ENCODE measurements around the gene VWA2.

The VWA2 gene

DNA sequence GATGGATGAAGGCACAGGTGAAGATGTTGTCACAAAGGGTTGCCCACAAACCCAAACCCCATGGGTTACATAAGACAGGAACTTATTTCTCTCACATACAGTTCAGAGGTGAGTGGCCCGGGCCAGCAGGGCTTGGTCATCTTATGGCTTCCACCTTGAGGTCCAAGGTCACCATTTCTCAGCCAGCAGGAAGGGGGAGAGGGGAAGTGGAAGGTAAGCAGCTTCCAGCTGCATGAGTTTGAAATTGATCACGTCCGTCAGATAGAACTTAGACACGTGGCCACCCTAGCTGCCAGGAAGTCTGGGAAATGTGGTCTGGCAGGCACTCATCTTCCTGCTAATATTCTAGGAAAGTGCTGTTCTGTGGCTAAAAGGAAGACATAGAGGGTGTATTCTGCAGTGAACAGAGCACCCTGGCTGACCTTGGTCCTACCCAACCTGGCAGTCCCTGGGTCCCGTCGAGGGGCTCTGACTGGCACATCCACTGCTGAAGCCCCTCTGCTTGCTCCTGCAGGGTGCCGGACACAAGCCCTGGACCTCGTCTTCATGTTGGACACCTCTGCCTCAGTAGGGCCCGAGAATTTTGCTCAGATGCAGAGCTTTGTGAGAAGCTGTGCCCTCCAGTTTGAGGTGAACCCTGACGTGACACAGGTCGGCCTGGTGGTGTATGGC lies 49.5 kb downstream of the VWA2 start:
- Histone ChIP-seq H3K36me3 (ENCODE audit: insufficient read depth, low read length) (no peaks in the 10 kb centered on the region), H3K4me1 (ENCODE audit: insufficient read depth, low read length, poor library complexity, severe bottlenecking) (peaks cover 12% of the 10 kb centered on the region), H3K79me2 (ENCODE audit: insufficient read depth, low read length) (no peaks in the 10 kb centered on the region), H3K9me2 (replicated peaks; ENCODE audit: low read depth, low read length) (no peaks in the 10 kb centered on the region), H3K9ac (ENCODE audit: low read depth, low read length, poor library complexity, severe bottlenecking) (no peak overlapping the region), H3K4me3 (ENCODE audit: low read length, poor library complexity, severe bottlenecking) (no peak overlapping the region), H3K9me3 (ENCODE audit: insufficient read depth, low read depth, low read length) (no peaks in the 10 kb centered on the region), H2AFZ (ENCODE audit: low read length) (no peak overlapping the region), H3F3A (ENCODE audit: low read depth) (no peaks in the 10 kb centered on the region), H3K27me3 (ENCODE audit: insufficient read depth, low read length, poor library complexity, severe bottlenecking) (no peaks in the 10 kb centered on the region), H3K4me2 (ENCODE audit: low read depth, low read length, poor library complexity, severe bottlenecking) (no peak overlapping the region), H4K20me1 (ENCODE audit: insufficient read depth, low read length, poor library complexity, severe bottlenecking) (no peaks in the 10 kb centered on the region)
- TF ChIP-seq EZH2phosphoT487 (IDR thresholded peaks at IDR 0.05; ENCODE audit: borderline replicate concordance), result no peak
- TF ChIP-seq, protein P1, sequence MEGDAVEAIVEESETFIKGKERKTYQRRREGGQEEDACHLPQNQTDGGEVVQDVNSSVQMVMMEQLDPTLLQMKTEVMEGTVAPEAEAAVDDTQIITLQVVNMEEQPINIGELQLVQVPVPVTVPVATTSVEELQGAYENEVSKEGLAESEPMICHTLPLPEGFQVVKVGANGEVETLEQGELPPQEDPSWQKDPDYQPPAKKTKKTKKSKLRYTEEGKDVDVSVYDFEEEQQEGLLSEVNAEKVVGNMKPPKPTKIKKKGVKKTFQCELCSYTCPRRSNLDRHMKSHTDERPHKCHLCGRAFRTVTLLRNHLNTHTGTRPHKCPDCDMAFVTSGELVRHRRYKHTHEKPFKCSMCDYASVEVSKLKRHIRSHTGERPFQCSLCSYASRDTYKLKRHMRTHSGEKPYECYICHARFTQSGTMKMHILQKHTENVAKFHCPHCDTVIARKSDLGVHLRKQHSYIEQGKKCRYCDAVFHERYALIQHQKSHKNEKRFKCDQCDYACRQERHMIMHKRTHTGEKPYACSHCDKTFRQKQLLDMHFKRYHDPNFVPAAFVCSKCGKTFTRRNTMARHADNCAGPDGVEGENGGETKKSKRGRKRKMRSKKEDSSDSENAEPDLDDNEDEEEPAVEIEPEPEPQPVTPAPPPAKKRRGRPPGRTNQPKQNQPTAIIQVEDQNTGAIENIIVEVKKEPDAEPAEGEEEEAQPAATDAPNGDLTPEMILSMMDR (conservative IDR thresholded peaks at IDR 0.05; ENCODE audit: low read length), result no peak

GRCh38 chr10:114289096-114289436 lies 50.0 kb downstream of the VWA2 start:
- no peaks in the 10 kb centered on the region for H3F3A ChIP-seq (ENCODE audit: low read depth)
- H3K36me3 ChIP-seq (ENCODE audit: insufficient read depth, low read length), result no peaks in the 10 kb centered on the region
- no peak overlapping the region for H3K9ac ChIP-seq (ENCODE audit: low read depth, low read length, poor library complexity, severe bottlenecking)
- H3K4me2 ChIP-seq (ENCODE audit: low read depth, low read length, poor library complexity, severe bottlenecking), result no peak overlapping the region
- TF ChIP-seq, protein P1 (conservative IDR thresholded peaks at IDR 0.05; ENCODE audit: low read length), result no peak
- no peak for TF ChIP-seq EZH2phosphoT487 (IDR thresholded peaks at IDR 0.05; ENCODE audit: borderline replicate concordance)
- H4K20me1 ChIP-seq (ENCODE audit: insufficient read depth, low read length, poor library complexity, severe bottlenecking), result no peaks in the 10 kb centered on the region
- H3K9me2 ChIP-seq (replicated peaks; ENCODE audit: low read depth, low read length), result no peaks in the 10 kb centered on the region
- H3K79me2 ChIP-seq (ENCODE audit: insufficient read depth, low read length), result no peaks in the 10 kb centered on the region
- peaks cover 11% of the 10 kb centered on the region for H3K4me1 ChIP-seq (ENCODE audit: insufficient read depth, low read length, poor library complexity, severe bottlenecking)
- no peaks in the 10 kb centered on the region for H3K27me3 ChIP-seq (ENCODE audit: insufficient read depth, low read length, poor library complexity, severe bottlenecking)
- no peak overlapping the region for H3K4me3 ChIP-seq (ENCODE audit: low read length, poor library complexity, severe bottlenecking)
- H2AFZ ChIP-seq (ENCODE audit: low read length), result no peak overlapping the region
- no peaks in the 10 kb centered on the region for H3K9me3 ChIP-seq (ENCODE audit: insufficient read depth, low read depth, low read length)

- H3K9ac ChIP-seq (ENCODE audit: low read depth, low read length, poor library complexity, severe bottlenecking), result no peak overlapping the region
- H3K9me2 ChIP-seq (replicated peaks; ENCODE audit: low read depth, low read length), result no peaks in the 10 kb centered on the region
- no peaks in the 10 kb centered on the region for H4K20me1 ChIP-seq (ENCODE audit: insufficient read depth, low read length, poor library complexity, severe bottlenecking)
- peaks cover under 1% of the 10 kb centered on the region; the same call in 1 of the 2 replicates for H3F3A ChIP-seq (ENCODE audit: low read depth)
- no peaks in the 10 kb centered on the region for H3K36me3 ChIP-seq (ENCODE audit: insufficient read depth, low read length)
- no peak overlapping the region for H3K4me3 ChIP-seq (ENCODE audit: low read length, poor library complexity, severe bottlenecking)
- no peak overlapping the region for H3K4me2 ChIP-seq (ENCODE audit: low read depth, low read length, poor library complexity, severe bottlenecking)
- peaks cover under 1% of the 10 kb centered on the region; the same call in 1 of the 2 replicates for H3K9me3 ChIP-seq (ENCODE audit: insufficient read depth, low read depth, low read length)
- no peaks in the 10 kb centered on the region for H3K79me2 ChIP-seq (ENCODE audit: insufficient read depth, low read length)
- TF ChIP-seq EZH2phosphoT487 (IDR thresholded peaks at IDR 0.05; ENCODE audit: borderline replicate concordance), result no peak
- TF ChIP-seq, protein P1 (conservative IDR thresholded peaks at IDR 0.05; ENCODE audit: low read length), result no peak
- H3K27me3 ChIP-seq (ENCODE audit: insufficient read depth, low read length, poor library complexity, severe bottlenecking), result no peaks in the 10 kb centered on the region
- no peak overlapping the region for H2AFZ ChIP-seq (ENCODE audit: low read length)
- peaks cover 10% of the 10 kb centered on the region for H3K4me1 ChIP-seq (ENCODE audit: insufficient read depth, low read length, poor library complexity, severe bottlenecking)
Observed at GRCh38 chr10:114290038-114290437, 51.0 kb downstream of the VWA2 start.
